Epithelial cell of esophagus (primary cell): ENCODE measurements around the gene MLLT3.

Experiments
- DNase-seq: peaks from one replicate; pipeline ENCODE4 v3.0.0; 2010; ENCODE audit warnings: low read depth
- H3K4me3 ChIP-seq: 2 replicates; pipeline ENCODE4 v1.5.1; 2011; ENCODE audit warnings: mild to moderate bottlenecking, low read length, control low read depth
- CTCF ChIP-seq: IDR thresholded peaks from 2 replicates; pipeline ENCODE4 v1.5.1; 2011; ENCODE audit warnings: low read depth, mild to moderate bottlenecking, low read length, control low read depth, inconsistent platforms; ENCODE audit not compliant: insufficient read depth; ENCODE audit errors: missing control alignments

Gene MLLT3

GRCh38 chr9:20570087-20570486 is 52.2 kb downstream of the MLLT3 start:
- TF ChIP-seq CTCF: no peak
- H3K4me3 ChIP-seq: no peak overlapping the region
- DNase-seq: peak; percentile 35

GRCh38 chr9:20569525-20569924 is 52.8 kb downstream of the MLLT3 start:
- DNase-seq: no peak
- H3K4me3 ChIP-seq: no peak overlapping the region
- TF ChIP-seq CTCF: no peak

DNA sequence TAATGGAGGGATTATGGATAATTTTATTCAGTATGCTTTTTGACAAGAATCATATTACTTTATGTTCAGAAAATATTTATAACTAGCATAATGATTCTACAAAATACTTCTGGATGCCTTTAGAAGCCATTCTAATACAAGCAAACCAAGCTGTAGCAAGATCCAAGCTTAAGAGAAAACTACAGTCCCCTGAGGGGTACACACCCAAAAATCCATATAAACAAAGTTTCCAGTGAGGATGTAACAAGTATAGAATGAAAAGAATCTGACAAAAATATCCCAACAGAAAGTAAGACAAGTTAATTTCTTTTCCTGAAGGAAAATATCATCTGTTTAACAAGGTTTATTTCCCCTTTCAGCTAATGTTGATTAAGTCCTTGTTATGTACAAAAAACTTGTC is 53.9 kb downstream of the MLLT3 start:
- no peak for TF ChIP-seq CTCF
- H3K4me3 ChIP-seq: no peak overlapping the region
- DNase-seq: no peak

DNA sequence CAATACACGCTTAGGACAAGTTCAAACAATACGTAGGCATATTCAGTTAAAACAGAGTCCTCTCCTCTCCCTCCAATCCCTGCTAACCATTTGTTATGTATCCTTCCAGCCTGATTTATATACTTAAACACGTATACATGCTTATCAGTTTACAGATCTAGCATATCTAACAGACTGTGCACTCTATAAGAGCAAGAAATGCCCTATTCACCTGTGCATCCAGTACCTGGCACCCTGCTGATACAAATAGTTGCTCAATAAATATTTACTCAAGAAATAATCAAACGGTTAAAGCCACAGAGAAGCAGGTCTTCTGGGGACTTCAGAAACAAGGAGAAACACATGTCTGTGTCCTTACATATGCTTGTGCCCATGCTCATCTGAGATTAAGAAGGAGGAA is 55.9 kb downstream of the MLLT3 start:
- no peak overlapping the region for H3K4me3 ChIP-seq
- TF ChIP-seq CTCF: no peak

GRCh38 chr9:20564650-20565049 is 57.6 kb downstream of the MLLT3 start:
- no peak for TF ChIP-seq CTCF
- no peak overlapping the region for H3K4me3 ChIP-seq
- no peak for DNase-seq

More for the DNA sequence above, 55.9 kb downstream of the MLLT3 start:
- DNase-seq: no peak

DNA sequence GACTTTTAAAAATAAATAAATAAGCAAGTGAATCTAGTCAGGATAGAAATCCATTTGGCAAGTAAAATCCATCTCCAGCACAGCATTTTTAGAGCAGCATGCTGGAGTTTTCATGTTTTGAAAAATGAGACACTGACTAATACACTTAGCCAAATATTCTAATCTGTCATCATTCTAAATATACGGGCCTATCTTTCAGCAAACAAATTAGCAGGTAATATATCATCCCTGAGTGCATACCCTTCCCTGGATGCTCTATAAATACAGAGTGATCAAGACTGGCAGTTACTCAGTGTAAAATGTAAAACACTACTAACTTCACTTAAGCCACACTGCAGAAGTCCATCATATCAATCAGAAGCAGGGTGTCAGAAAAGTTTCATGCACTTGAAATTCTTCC is 58.4 kb downstream of the MLLT3 start:
- no peak for TF ChIP-seq CTCF

GRCh38 chr9:20562051-20562450 is 60.2 kb downstream of the MLLT3 start:
- no peak for TF ChIP-seq CTCF
- DNase-seq: peak; percentile 44
- no peak overlapping the region for H3K4me3 ChIP-seq

More for the DNA sequence above, 58.4 kb downstream of the MLLT3 start:
- H3K4me3 ChIP-seq: no peak overlapping the region
- no peak for DNase-seq
